HepG2 (cell line): Measurements from ENCODE around the gene EEA1. TPM values are rescaled to one million over a fixed set of nuclear protein-coding genes. Genes with fewer than 3 reads are reported as not detected.
"Not testable (repeated sequence)": the region's sequence is repeated elsewhere in the genome, so short reads cannot be mapped to it uniquely, and the experiment has no call there.

ENCODE experiments used
- ATAC-seq: fragments of 200-7000 bp; cut with Tn5 transposase; 3 replicates; pipeline ENCODE4 v1.9.1; 2020; ENCODE audit warnings: mild to moderate bottlenecking, moderate library complexity
- BruUV-seq: library from RNA; stranded (reverse); fragments of 400-500 nt; replicated peaks from 2 replicates; lab custom pipeline; 2021; lab: Mats Ljungman, UMichigan
- CTCF ChIA-PET: fragments of 300-600 bp; formaldehyde crosslinking; extraction: SDS; loops from one replicate; lab custom pipeline; 2021; ENCODE audit warnings: low total read pairs, inconsistent platforms, low intra/inter-chr PET ratio; lab: Yijun Ruan, JAX
- POLR2A ChIA-PET: fragments of 350-600 bp; sonication (Branson Sonifier 250); formaldehyde crosslinking; loops from one replicate; lab custom pipeline; 2020; ENCODE audit warnings: antibody characterized with exemption, inconsistent platforms; lab: Yijun Ruan, JAX
- DNase-seq: peaks from one replicate; pipeline ENCODE4 v3.0.0-alpha.2; 2015; ENCODE audit warnings: low spot score
- FAIRE-seq: peaks from 3 replicates; lab custom pipeline; 2011; peaks lifted over from hg19 to GRCh38; lab: Jason Lieb, UNC
- H2AFZ ChIP-seq: one replicate; pipeline ENCODE4 v1.6.1; 2011; ENCODE audit warnings: low read length, inconsistent platforms
- H3K27ac ChIP-seq: fragments of 300-600 bp; 3 replicates; pipeline ENCODE4 v1.8.0; 2011; ENCODE audit warnings: mixed run types, mild to moderate bottlenecking, mixed read lengths, low read length, inconsistent platforms; ENCODE audit not compliant: insufficient read depth; ENCODE audit errors: extremely low read length
- H3K27me3 ChIP-seq, 2 experiments: fragments of 200-600 bp in 1 of 2; 2 replicates in 1 of 2; 3 replicates in 1 of 2; pipeline versions ENCODE4 v1.6.0 to v1.8.0; 2011; ENCODE audit warnings: low read length in 2 of 2, mild to moderate bottlenecking in 2 of 2, moderate library complexity in 2 of 2, inconsistent platforms in 1 of 2; ENCODE audit not compliant: insufficient read depth in 2 of 2, control insufficient read depth in 1 of 2
- H3K36me3 ChIP-seq, 2 experiments: fragments of 200-600 bp in 1 of 2; replicated peaks in 1 of 2; 2 replicates in 1 of 2; 3 replicates in 1 of 2; pipeline versions ENCODE4 v1.5.1 to v1.8.0; 2011; ENCODE audit warnings: low read length in 2 of 2, inconsistent platforms in 1 of 2; ENCODE audit not compliant: insufficient read depth in 2 of 2, control insufficient read depth in 1 of 2
- H3K4me1 ChIP-seq: 2 replicates; pipeline ENCODE4 v1.5.1; 2012; ENCODE audit warnings: low read length, inconsistent platforms; ENCODE audit not compliant: insufficient read depth
- H3K4me2 ChIP-seq: 2 replicates; pipeline ENCODE4 v1.6.0; 2011; ENCODE audit warnings: low read depth, low read length, inconsistent platforms
- H3K4me3 ChIP-seq, 3 experiments: fragments of 200-600 bp in 1 of 3; sonication (generic), shearing (Covaris generic) in 1 of 3; replicated peaks in 1 of 3; 2 replicates each; pipeline ENCODE4 v1.5.1; 2011 to 2016; ENCODE audit warnings: low read length in 3 of 3, inconsistent platforms in 2 of 3, low read depth in 2 of 3, mild to moderate bottlenecking in 2 of 3, control low read depth in 1 of 3, mixed read lengths in 1 of 3; ENCODE audit not compliant: insufficient read depth in 1 of 3
- H3K79me2 ChIP-seq: one replicate; pipeline ENCODE4 v1.6.1; 2011; ENCODE audit warnings: low read length, inconsistent platforms; ENCODE audit not compliant: insufficient read depth
- H3K9ac ChIP-seq: 2 replicates; pipeline ENCODE4 v1.6.0; 2011; ENCODE audit warnings: mild to moderate bottlenecking, low read depth, low read length, inconsistent platforms; ENCODE audit not compliant: insufficient read depth
- H3K9me3 ChIP-seq: 2 replicates; pipeline ENCODE4 v1.5.1; 2012; ENCODE audit warnings: mild to moderate bottlenecking, low read length
- H4K20me1 ChIP-seq: 2 replicates; pipeline ENCODE4 v1.6.0; 2011; ENCODE audit warnings: inconsistent platforms, mild to moderate bottlenecking, low read length, moderate library complexity; ENCODE audit not compliant: insufficient read depth
- AFF4 ChIP-seq: sonication (generic); formaldehyde crosslinking; IDR thresholded peaks from 2 replicates; pipeline ENCODE4 v1.4.0; 2020; ENCODE audit warnings: missing genetic modification reagents
- ARNTL ChIP-seq: sonication (generic); formaldehyde crosslinking; IDR thresholded peaks from 2 replicates; pipeline ENCODE4 v1.4.0; 2020; ENCODE audit warnings: mild to moderate bottlenecking, missing genetic modification reagents
- CAMTA2 ChIP-seq: sonication (generic); formaldehyde crosslinking; IDR thresholded peaks from 2 replicates; pipeline ENCODE4 v1.4.0; 2020; ENCODE audit warnings: mild to moderate bottlenecking, missing genetic modification reagents, borderline replicate concordance
- CBX2 ChIP-seq, 2 experiments: fragments of 200-600 bp in 1 of 2; sonication (generic); formaldehyde crosslinking in 1 of 2; IDR thresholded peaks; 2 replicates each; pipeline versions ENCODE4 v1.7.0 to v1.8.1; 2018 to 2022; ENCODE audit warnings: low read depth in 2 of 2, low read length in 1 of 2, mild to moderate bottlenecking in 1 of 2, missing genetic modification reagents in 1 of 2
- CHCHD3 ChIP-seq: sonication (generic); formaldehyde crosslinking; IDR thresholded peaks from 2 replicates; pipeline ENCODE4 v1.8.0; 2022; ENCODE audit warnings: mild to moderate bottlenecking, missing genetic modification reagents, moderate library complexity
- IRF2 ChIP-seq: IDR thresholded peaks from 2 replicates; pipeline ENCODE4 v1.6.1; 2018; ENCODE audit warnings: missing genetic modification reagents, missing compliant biosample characterization
- KDM5B ChIP-seq: sonication (generic); formaldehyde crosslinking; IDR thresholded peaks from 2 replicates; pipeline ENCODE4 v1.4.0; 2020; ENCODE audit warnings: missing genetic modification reagents, mild to moderate bottlenecking, borderline replicate concordance
- RBAK ChIP-seq: sonication (generic); formaldehyde crosslinking; IDR thresholded peaks from 2 replicates; pipeline ENCODE4 v1.5.1; 2020; ENCODE audit warnings: mild to moderate bottlenecking, missing genetic modification reagents
- SNRNP70 ChIP-seq: fragments of 200-400 bp; formaldehyde crosslinking; IDR thresholded peaks from 2 replicates; pipeline ENCODE4 v1.6.1; 2017; ENCODE audit warnings: mild to moderate bottlenecking, low read depth, low read length, moderate library complexity
- THAP11 ChIP-seq: IDR thresholded peaks from 2 replicates; pipeline ENCODE4 v1.6.1; 2016; ENCODE audit warnings: missing biosample characterization, missing genetic modification reagents
- TOE1 ChIP-seq: sonication (generic); formaldehyde crosslinking; IDR thresholded peaks from 2 replicates; pipeline ENCODE4 v1.4.0; 2020; ENCODE audit warnings: mild to moderate bottlenecking, missing genetic modification reagents
- ZNF143 ChIP-seq: sonication (generic); formaldehyde crosslinking; IDR thresholded peaks from 2 replicates; pipeline ENCODE4 v1.4.0; 2020; ENCODE audit warnings: missing genetic modification reagents
- ZNF207 ChIP-seq: fragments of 450-650 bp; IDR thresholded peaks from 2 replicates; pipeline ENCODE4 v1.6.1; 2016; ENCODE audit warnings: antibody characterized with exemption, borderline replicate concordance
- ZNF616 ChIP-seq: sonication (generic); formaldehyde crosslinking; IDR thresholded peaks from 2 replicates; pipeline ENCODE4 v1.5.0; 2020; ENCODE audit warnings: low read depth, mild to moderate bottlenecking, missing genetic modification reagents
- ZNF724P ChIP-seq: sonication (generic); formaldehyde crosslinking; IDR thresholded peaks from 2 replicates; pipeline ENCODE4 v1.8.0; 2022; ENCODE audit warnings: missing genetic modification reagents, borderline replicate concordance
- ZNF816 ChIP-seq: sonication (generic); formaldehyde crosslinking; IDR thresholded peaks from 2 replicates; pipeline ENCODE4 v1.8.0; 2022; ENCODE audit warnings: missing genetic modification reagents, mild to moderate bottlenecking, borderline replicate concordance
- WGBS: methylation state at CpG from one replicate; pipeline ENCODE4 v1.1.6; 2017; ENCODE audit warnings: low lambda C conversion rate; 5-methylcytosine and 5-hydroxymethylcytosine counted together
- in situ Hi-C: cut with HindIII; loops from 2 replicates; pipeline ENCODE4 v1.10.0; 2017; ENCODE audit warnings: low pct_unique_long_range_greater_than_20kb; ENCODE audit not compliant: extremely low pct_ligation_motif_present
- intact Hi-C: fragments of 100-400 bp; cut with micrococcal nuclease; formaldehyde crosslinking; loops from one replicate; pipeline ENCODE4 v1.10.0; 2022; ENCODE audit not compliant: unreplicated experiment
- polyA plus RNA-seq, 8 experiments: library from polyadenylated mRNA; depleted of rRNA in 3 of 8; stranded (reverse) in 7 of 8; unstranded in 1 of 8; fragments of >200 nt; fragmentation: Illumina TruSeq in 4 of 8; extraction: Trizol in 4 of 8; gene quantifications; 2 replicates each; pipeline versions ENCODE4 v1.2.1 to v1.2.3, GENCODE V29; 2011 to 2016; ENCODE audit warnings: low read depth in 4 of 8, missing spikeins in 1 of 8, mixed read lengths in 1 of 8; ENCODE audit not compliant: insufficient read depth in 1 of 8
- total RNA-seq, 5 experiments: library from RNA; depleted of rRNA; stranded (reverse); fragments of >200 nt; fragmentation: Illumina TruSeq; extraction: Trizol; gene quantifications; 2 replicates each; pipeline ENCODE4 v1.2.3, GENCODE V29; 2016; ENCODE audit warnings: low read depth in 1 of 5

Gene EEA1
- total and polyA plus RNA-seq, 2 of the 13 experiments (the other 11 are each of a cell fraction or from before 2014, with no cell fraction given) = 5.0 to 19.3 TPM

GRCh38 chr12:92794814-92795213 is 134.3 kb downstream of the EEA1 start:
- H2AFZ ChIP-seq = no peak overlapping the region
- no peak for DNase-seq
- H3K27ac ChIP-seq = no peak overlapping the region
- in situ Hi-C loops = no loop called here
- TF ChIP-seq ZNF816 (CRISPR knock-in tag) (no peak), CAMTA2 (CRISPR knock-in tag) (no peak), SNRNP70 (no peak), ZNF724P (CRISPR knock-in tag) (no peak), RBAK (CRISPR knock-in tag) (no peak), CBX2 (IDR thresholded peaks at IDR 0.05; ENCODE audit: low read depth, low read length) (no peak), CBX2 (CRISPR knock-in tag; IDR thresholded peaks at IDR 0.05; ENCODE audit: low read depth) (no peak), THAP11 (no peak), ZNF616 (no peak), ZNF143 (CRISPR knock-in tag) (no peak), CHCHD3 (CRISPR knock-in tag) (no peak), KDM5B (no peak), ARNTL (CRISPR knock-in tag) (no peak), AFF4 (no peak), TOE1 (CRISPR knock-in tag) (no peak), IRF2 (no peak), ZNF207 (no peak)
- H3K27me3 ChIP-seq = no peaks in the 10 kb centered on the region
- ATAC-seq = no peak
- H3K9me3 ChIP-seq = no peaks in the 10 kb centered on the region
- no peak for FAIRE-seq
- ChIA-PET POLR2A (no interaction called here), CTCF (no interaction called here)
- H3K4me1 ChIP-seq = no peaks in the 10 kb centered on the region
- H3K9ac ChIP-seq = no peak overlapping the region
- no peak overlapping the region for H3K4me3 ChIP-seq
- intact Hi-C loops = no loop called here
- no peaks in the 10 kb centered on the region for H3K79me2 ChIP-seq
- no peak overlapping the region for H3K4me2 ChIP-seq
- no peaks in the 10 kb centered on the region for H4K20me1 ChIP-seq
- BruUV-seq = no TSS peak
- peaks cover 1 to 16% of the 10 kb centered on the region in 2 experiments; a peak in 3 of 5 replicates for H3K36me3 ChIP-seq

GRCh38 chr12:92794356-92794755 is 134.7 kb downstream of the EEA1 start:
- H3K9me3 ChIP-seq, H4K20me1 ChIP-seq, H3K79me2 ChIP-seq, POLR2A ChIA-PET, H2AFZ ChIP-seq, CTCF ChIA-PET, H3K4me3 ChIP-seq, intact Hi-C loops, H3K9ac ChIP-seq, in situ Hi-C loops, BruUV-seq, H3K4me2 ChIP-seq, H3K4me1 ChIP-seq, H3K27ac ChIP-seq, ATAC-seq, FAIRE-seq, H3K27me3 ChIP-seq, DNase-seq: not testable (repeated sequence)
- H3K36me3 ChIP-seq = peaks cover 1 to 16% of the 10 kb centered on the region in 2 experiments; a peak in 3 of 5 replicates
- WGBS = 94% methylated on average over 5 of the region's 5 CpGs
